Measurements from ENCODE around the gene SYNPO.

Gene SYNPO

DNA sequence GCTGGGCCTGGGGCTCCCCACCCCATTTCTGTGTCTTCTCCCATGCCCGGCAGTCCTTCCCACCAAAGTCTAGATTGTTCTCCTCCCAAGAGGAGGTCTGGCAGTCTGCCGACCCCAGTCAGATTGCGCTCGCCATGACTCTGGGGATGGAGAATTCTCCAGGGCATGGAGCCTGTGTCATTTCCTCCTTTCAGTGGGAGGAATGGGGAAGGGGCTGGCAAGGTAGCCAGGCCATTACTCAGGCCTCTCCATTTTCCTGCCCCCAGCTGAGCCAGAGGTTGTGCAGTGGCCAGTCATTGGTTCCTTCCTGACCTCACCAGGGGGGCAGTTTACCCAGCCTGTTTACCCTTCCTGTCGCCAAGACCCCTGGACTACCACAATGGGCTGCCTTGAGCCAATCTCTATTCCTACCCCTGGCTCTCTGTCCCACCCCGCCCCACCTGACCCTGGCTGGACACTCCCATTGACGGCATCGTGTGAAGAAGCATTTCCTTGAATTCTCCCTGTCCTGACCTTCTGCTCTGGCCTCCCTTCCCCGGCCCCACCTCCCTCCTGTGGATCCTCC, 628 bp downstream of the SYNPO start:
- DNase-seq (ENCODE audit: low read depth in 2 of 2): no peak

- no peak for DNase-seq (ENCODE audit: low read depth in 2 of 2)
Observed at GRCh38 chr5:150641824-150642566, 1.5 kb downstream of the SYNPO start.

- DNase-seq (ENCODE audit: low read depth in 2 of 2): no peak
Observed at GRCh38 chr5:150642567-150642927, 2.1 kb downstream of the SYNPO start.

DNA sequence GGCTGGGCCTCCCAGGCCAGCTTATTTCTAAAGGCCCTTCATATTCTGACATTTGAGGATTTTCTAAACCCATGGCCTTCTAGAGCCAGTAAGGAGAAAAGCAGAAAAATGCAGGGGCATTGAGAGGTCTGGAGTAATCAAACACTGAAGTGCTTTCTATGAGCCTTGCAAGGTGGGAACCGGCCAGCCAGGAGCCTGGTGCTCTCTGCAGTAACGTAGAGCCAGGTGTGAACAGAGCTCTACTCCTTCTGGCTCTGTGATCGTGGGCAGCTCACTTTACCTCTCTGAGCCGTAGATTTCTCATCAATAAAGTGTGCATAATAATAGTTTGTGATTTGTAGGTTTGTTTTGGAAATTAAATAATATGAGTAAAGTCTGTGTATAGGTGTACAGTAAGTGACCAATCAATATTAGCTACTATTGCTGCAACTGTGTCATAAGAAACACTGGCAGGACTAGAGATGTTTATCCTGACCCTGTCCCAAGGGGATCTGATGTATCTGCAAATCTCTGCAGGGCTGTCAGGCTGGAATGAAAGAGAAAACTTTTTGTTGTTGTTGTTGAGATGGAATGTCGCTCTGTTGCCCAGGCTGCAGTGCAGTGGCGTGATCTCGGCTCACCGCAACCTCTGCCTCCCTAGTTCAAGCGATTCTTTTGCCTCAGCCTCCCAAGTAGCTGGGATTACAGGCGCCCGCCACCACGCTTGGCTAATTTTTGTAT, 2.7 kb downstream of the SYNPO start:
- no peak for DNase-seq (ENCODE audit: low read depth in 2 of 2)

GRCh38 chr5:150644058-150644457, 3.6 kb downstream of the SYNPO start:
- no peak for DNase-seq (ENCODE audit: low read depth in 2 of 2)

DNA sequence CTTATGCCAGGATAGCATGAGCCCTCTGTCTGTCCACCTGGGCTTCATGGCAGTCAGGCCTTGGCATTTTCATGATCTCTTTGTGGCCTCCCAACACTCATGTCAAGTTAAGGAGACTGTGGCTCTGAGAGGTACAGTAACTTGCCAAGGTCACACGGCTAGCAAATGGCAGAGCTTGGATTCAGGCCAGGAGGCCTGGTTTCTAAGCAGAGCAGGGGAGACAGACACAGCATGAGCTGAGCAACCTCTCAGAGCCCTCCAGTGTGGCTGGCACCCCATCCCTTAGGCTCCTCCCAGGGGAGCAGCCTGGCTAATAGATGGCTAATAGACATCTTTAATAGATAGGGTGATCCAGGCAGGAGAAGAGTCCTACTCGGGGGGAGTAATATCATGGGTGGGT, 4.1 kb downstream of the SYNPO start:
- no peak for DNase-seq (ENCODE audit: low read depth in 2 of 2)

DNA sequence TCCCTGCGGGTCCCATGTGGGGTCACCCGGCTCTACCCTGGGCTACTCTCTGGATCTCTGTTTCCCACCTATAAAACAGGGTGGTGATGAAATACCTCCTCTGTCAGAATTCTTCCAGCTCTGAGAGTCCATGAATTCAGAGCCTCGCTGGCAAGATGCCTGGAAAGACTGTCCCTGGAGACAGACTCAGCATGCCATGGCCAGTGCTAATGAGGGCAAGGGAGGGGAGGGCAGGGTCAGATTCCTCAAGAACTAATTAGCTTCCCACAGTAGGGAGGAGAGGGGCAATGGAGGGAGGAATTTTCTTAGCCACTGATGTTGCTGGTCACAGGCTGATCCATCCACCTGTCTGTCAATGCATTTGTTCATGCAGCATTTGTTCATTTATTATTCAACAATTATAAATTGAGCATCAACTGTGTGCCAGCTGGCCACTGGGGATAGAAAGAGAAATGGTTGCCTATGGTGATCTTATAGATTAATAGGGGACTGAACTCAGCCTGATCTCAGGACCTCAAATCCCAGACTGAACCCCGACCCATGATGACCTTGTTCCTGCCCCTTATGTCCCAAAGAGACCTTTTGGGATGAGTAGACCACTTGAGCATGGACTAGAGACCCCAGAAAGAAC, 4.7 kb downstream of the SYNPO start:
- no peak for DNase-seq (ENCODE audit: low read depth in 2 of 2)

GRCh38 chr5:150647275-150648251, 7.1 kb downstream of the SYNPO start:
- no peak for DNase-seq (ENCODE audit: low read depth in 2 of 2)

GRCh38 chr5:150648294-150649107, 8.0 kb downstream of the SYNPO start:
- DNase-seq (ENCODE audit: low read depth in 2 of 2): no peak

DNA sequence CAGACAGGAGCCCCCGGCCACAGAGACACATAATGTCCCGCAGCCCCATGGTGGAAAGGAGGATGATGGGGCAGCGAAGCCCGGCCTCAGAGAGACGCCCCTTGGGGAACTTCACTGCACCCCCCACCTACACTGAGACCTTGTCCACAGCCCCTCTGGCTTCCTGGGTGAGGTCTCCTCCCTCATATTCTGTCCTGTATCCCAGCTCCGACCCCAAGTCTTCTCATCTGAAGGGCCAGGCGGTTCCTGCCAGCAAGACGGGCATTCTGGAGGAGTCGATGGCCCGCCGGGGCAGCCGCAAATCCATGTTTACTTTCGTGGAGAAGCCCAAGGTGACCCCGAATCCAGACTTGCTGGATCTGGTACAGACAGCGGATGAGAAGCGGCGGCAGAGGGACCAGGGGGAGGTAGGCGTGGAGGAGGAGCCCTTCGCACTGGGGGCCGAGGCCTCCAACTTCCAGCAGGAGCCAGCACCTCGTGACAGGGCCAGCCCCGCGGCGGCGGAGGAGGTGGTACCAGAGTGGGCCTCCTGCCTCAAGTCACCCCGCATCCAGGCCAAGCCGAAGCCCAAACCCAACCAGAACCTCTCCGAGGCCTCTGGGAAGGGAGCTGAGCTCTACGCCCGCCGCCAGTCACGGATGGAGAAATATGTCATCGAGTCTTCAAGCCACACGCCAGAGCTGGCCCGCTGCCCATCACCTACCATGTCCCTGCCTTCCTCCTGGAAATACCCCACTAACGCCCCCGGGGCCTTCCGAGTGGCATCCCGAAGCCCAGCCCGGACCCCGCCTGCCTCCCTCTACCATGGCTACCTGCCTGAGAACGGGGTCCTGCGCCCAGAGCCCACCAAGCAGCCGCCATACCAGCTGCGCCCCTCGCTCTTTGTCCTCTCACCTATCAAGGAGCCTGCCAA, 8.9 kb downstream of the SYNPO start:
- no peak for DNase-seq (ENCODE audit: low read depth in 2 of 2)

- no peak for DNase-seq (ENCODE audit: low read depth in 2 of 2)
Observed at GRCh38 chr5:150650021-150651006, 9.9 kb downstream of the SYNPO start.

- DNase-seq (ENCODE audit: low read depth in 2 of 2): no peak
Observed at GRCh38 chr5:150651382-150651781, 10.9 kb downstream of the SYNPO start.

GRCh38 chr5:150651924-150652671, 11.6 kb downstream of the SYNPO start:
- DNase-seq (ENCODE audit: low read depth in 2 of 2): no peak

DNA sequence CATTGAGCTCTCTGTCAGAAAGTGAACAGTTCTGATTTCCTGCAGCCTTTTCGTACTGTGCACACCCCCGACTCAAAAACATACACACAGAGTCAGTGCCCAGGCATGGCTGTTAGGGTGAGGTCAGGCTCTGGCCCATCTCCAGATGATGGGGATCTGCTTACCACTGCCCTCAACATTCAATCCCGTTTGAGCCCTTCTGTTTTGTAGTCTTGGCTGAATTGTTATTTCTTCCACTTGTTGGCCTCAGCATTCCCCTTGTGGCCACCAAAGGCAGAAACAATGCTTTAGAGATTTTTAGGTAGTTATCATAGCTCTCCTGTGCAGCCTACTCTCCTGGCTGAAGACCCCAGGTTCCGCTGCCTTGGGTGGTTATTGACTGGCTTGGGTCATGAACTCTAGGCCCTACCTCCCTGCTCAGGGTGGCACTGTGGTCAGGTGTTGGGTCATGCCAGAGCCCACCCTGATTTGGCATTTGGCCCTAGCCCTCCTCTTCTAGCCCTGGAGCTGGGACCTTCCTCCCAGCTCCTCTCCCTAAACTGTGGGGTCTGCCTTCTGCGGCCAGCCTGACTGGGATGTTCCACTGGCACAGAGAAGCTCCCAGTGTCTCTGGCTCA, 12.8 kb downstream of the SYNPO start:
- no peak for DNase-seq (ENCODE audit: low read depth in 2 of 2)

GRCh38 chr5:150653762-150654556, 13.5 kb downstream of the SYNPO start:
- DNase-seq (ENCODE audit: low read depth in 2 of 2): no peak

DNA sequence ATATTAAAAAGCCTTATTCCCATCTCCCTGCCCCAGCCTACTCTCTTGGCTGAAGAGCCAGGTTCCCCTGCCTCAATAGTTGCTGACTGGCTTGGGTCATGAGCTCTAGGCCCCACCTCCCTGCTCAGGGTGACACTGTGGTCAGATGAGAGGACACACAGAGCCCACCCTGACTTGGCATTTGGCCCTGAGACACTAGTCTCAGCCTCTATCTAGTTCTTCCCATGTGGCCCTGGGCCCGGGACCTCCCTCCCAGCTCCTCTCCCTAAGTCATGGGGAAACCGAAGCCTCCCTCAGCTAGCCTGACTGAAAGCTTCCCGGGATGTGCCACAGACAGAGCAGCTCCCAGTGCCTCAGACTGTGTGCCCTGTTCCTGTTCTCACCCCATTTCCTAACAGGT, 14.8 kb downstream of the SYNPO start:
- DNase-seq (ENCODE audit: low read depth in 2 of 2): no peak

All from activated CD8-positive, alpha-beta memory T cell treated with anti-CD3 and anti-CD28 coated beads for 4 hours (primary cell).